NCI-H2227 (cell line): Measurements from ENCODE around the gene MYO15A.

Experiments used
- DNase-seq: peaks from one replicate; lab custom pipeline; 2025; ENCODE audit not compliant: unreplicated experiment; lab: John Stamatoyannopoulos, UW

Gene MYO15A

DNA sequence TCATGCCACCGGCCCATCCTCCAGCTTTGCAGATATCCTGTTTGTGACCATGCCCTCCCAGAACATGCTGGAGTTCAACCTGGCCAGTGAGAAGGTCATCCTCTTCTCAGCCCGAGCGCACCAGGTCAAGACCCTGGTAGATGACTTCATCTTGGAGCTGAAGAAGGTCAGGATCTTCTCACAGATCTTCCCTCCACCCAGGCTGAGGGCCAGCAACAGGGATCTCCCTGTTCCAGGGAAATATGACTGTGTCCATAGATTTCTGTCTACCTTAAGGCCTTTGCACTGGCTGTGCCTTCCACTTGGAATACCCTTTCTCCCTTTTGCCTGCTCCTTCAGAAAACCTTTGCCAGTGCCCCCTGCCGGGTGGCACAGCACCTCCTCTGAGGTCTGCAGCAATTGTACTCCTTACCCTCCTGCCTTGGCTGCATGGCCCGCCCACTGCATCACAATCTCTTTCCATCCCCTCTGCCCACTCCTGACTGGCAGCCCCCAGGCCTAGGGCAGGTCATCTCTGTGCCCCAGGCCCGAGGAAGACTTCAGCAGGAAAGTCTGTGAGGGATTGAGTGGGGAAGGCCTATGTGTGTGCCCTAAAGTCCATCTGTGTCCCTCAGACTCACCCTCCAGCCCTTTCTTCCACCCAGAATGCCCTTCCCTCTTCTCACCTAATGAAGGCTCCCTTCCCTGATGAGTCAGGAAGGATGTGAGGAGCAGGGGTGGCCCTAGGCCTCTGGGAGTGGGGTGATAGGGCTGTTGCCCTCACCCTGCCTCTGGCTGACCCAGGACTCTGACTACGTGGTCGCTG lies 47.8 kb downstream of the MYO15A start:
- DNase-seq: no peak

DNA sequence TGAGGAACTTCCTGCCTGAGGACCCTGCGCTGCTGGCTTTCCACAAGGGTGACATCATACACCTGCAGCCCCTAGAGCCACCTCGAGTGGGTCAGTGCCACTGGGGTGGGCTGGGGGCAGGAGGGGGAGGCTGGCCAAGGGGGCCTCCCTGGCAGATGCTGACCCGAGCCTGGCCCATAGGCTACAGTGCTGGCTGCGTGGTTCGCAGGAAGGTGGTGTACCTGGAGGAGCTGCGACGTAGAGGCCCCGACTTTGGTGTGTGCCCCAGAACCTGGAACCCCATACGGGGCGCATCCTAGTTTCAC lies 48.4 kb downstream of the MYO15A start:
- DNase-seq: no peak

GRCh38 chr17:18157354-18157985 lies 48.9 kb downstream of the MYO15A start:
- DNase-seq: no peak

GRCh38 chr17:18158022-18158600 lies 49.6 kb downstream of the MYO15A start:
- DNase-seq: no peak

- DNase-seq: no peak
Observed at GRCh38 chr17:18159551-18160120, 51.1 kb downstream of the MYO15A start.

DNA sequence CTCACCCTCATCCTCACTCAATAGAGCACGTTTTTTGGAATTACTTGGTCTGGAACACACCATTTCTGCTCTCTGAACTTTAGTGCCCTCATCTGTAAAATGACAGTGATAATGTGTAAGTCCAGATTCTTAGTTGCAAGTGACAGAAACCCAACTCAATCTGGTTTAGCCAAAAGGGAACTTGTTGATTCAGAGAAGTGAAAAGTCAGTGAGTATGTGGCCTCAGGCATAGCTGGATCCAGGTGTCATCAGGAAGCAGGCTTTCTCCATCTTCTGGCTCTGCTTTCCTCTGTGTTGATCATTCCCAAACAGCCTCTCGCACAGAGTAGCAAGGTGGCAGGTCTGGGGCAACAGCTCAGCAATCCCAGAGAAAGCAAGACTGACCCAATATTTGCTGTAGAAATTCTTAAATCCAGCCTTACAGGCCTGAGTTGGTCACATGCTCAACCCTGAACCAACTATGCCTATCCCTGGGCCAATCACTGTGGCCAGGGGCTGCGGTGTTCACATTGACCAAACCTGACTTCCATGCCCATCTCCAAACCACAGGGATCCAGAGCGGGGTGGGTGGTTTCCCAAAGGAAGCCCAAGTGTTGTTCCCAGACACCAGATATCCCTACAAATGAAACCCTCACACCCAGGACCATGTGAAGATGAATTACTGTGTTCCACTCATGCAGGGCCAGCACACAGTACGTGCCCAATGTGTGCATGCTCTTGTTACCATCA lies 51.7 kb downstream of the MYO15A start:
- DNase-seq: no peak

GRCh38 chr17:18161207-18162145 lies 52.9 kb downstream of the MYO15A start:
- DNase-seq: no peak

GRCh38 chr17:18163547-18163946 lies 55.0 kb downstream of the MYO15A start:
- DNase-seq: no peak

DNA sequence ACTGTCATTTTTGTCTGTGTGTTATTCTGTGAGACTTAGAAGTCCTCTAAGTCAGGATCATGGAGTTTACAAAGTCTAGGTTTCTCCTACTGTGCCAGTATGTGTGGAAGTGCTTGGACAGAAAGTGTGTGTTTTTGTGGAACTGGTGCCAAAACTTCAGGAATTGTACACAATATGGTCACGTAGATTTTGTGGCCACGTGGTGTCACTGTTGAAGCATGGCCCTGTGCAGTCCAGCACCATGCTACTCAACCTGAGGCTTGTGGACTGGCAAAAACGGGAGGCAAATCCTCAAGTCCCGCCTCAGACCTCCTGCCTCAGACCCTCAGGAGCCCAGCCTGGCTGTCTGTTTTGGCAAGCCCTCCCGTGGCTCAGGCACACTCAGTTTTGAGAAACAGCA lies 58.3 kb downstream of the MYO15A start:
- DNase-seq: no peak

GRCh38 chr17:18167421-18167820 lies 58.9 kb downstream of the MYO15A start:
- DNase-seq: no peak

GRCh38 chr17:18172531-18173278 lies 64.1 kb downstream of the MYO15A start:
- no peak for DNase-seq

GRCh38 chr17:18173740-18174139 lies 65.2 kb downstream of the MYO15A start:
- DNase-seq: no peak

DNA sequence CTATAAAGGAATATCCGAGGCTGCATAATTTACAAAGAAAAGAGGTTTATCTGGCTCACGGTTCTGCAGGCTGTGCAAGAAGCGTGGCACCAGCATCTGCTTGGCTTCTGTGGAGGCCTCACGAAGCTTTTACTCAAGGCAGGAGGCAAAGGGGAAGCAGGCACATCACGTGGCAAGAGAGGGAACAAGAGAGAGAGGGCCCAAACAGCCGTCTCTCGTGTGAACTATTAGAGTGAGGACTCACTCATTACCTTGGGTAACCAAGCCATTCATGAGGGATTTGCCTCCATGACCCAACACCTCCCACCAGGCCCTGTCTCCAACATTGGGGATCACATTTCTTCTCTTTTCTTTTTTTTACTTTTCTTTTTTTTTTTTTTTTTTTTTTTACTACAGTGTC lies 67.6 kb downstream of the MYO15A start:
- no peak for DNase-seq

- no peak for DNase-seq
Observed at GRCh38 chr17:18177133-18177532, 68.6 kb downstream of the MYO15A start.

DNA sequence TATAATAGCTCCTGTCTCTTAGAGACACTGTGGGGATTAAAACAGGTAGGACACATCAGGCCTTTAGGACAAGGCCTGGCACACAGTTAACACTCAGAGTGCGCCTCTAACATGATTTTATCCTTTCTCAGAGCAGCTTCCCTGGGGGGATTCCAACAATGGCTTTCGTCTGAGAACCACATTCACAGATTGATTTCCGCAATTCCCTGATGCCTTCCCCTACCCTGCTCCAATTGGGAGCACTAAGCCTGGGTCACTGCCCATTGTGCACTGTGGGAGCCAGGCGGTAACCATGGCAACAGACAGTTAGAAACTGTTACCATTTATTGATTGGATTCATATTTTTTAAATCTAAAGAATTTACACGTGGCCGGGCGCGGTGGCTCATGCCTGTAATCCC lies 69.2 kb downstream of the MYO15A start:
- DNase-seq: peak; percentile 12

GRCh38 chr17:18179196-18179595 lies 70.6 kb downstream of the MYO15A start:
- no peak for DNase-seq

DNA sequence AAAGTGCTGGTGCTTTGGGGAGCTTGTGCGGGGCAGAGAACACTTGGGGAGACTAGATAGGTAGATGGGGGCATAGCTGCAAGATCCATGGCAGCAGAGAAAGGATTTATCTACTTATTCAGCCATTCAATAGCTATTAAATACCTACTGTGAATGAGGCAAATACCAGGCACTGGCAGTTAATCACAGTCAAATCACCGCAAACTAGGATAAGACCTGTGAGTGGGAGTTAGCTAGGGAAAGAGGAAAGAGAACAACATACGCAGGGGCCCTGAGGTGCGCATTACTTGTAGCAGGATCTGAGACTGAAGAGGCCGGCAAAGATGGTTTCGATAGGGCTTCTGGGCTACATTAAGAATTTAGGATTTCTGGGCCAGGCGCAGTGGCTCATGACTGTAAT lies 71.2 kb downstream of the MYO15A start:
- DNase-seq: no peak

GRCh38 chr17:18181358-18181757 lies 72.8 kb downstream of the MYO15A start:
- no peak for DNase-seq

GRCh38 chr17:18182110-18182977 lies 73.8 kb downstream of the MYO15A start:
- DNase-seq: peak; percentile 52
